Activated T-cell treated with anti-CD3 and anti-CD28 coated beads, Interleukin-2, amount 50 U/mL, for 72 hours (primary cell): ENCODE data around the gene INSYN2A. TPM values are rescaled to one million over a fixed set of nuclear protein-coding genes. Genes with fewer than 3 reads are reported as not detected.
A peak's percentile ranks its signal among the peaks of the same experiment; 100 is the strongest.

Source experiments
- ATAC-seq, 2 donors: fragments of 150-1000 bp; cut with Tn5 transposase; replicated peaks in 1 of 2; 2 replicates each; pipeline ENCODE4 v1.10.0; 2021; ENCODE audit warnings: moderate library complexity in 2 of 2, mild to moderate bottlenecking in 1 of 2
- DNase-seq, 2 donors: peaks; one replicate each; pipeline ENCODE4 v3.0.0; 2021 to 2022; ENCODE audit warnings: mixed read lengths in 1 of 2
- H3K27ac Mint-ChIP-seq: one replicate; pipeline ENCODE4 v1.8.0; 2022; ENCODE audit warnings: mild to moderate bottlenecking, moderate library complexity, mixed read lengths
- H3K27me3 Mint-ChIP-seq: one replicate; pipeline ENCODE4 v1.8.0; 2022; ENCODE audit warnings: low read depth, mixed read lengths
- H3K36me3 Mint-ChIP-seq, 2 donors: one replicate each; pipeline ENCODE4 v1.8.0; 2022; ENCODE audit warnings: mixed read lengths in 2 of 2, mild to moderate bottlenecking in 1 of 2; ENCODE audit not compliant: insufficient read depth in 2 of 2
- H3K4me1 Mint-ChIP-seq: one replicate; pipeline ENCODE4 v1.8.0; 2022; ENCODE audit warnings: low read depth, mixed read lengths
- H3K4me3 Mint-ChIP-seq, 2 donors: one replicate each; pipeline ENCODE4 v1.8.0; 2022; ENCODE audit warnings: mild to moderate bottlenecking in 2 of 2, mixed read lengths in 2 of 2, moderate library complexity in 2 of 2
- H3K9me3 Mint-ChIP-seq, 2 donors: one replicate each; pipeline ENCODE4 v1.8.0; 2022; ENCODE audit warnings: mixed read lengths in 2 of 2
- total RNA-seq, 2 donors: library from RNA; stranded (reverse); gene quantifications; one replicate each; pipeline ENCODE4 v1.2.3, GENCODE V29; 2022

Gene INSYN2A
- total RNA-seq, 2 donors from 2014 or later, result not detected

DNA sequence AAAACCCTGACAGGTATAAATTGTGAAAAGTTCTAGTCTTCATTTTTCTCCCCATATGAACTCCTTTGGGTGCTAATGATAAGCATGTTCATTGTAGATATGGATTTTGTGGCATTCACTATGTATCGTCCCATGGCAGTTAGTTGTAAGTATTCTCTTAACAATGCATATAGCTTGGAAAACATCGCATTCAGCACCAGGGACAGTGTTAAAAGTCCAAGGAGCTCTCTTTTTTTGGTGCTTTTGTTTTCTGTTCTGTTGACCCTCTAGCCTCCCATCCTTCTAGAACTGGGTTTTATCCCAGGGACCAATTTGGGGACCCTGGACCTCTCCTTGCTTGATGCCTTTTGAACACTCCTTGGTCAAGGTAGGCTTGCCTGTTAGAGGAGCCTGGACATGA is 37.7 kb downstream of the INSYN2A start:
- no peaks in the 10 kb centered on the region for H3K27me3 Mint-ChIP-seq
- H3K4me3 Mint-ChIP-seq, result no peak overlapping the region
- no peaks in the 10 kb centered on the region for H3K36me3 Mint-ChIP-seq
- no peaks in the 10 kb centered on the region for H3K4me1 Mint-ChIP-seq
- H3K9me3 Mint-ChIP-seq, result no peaks in the 10 kb centered on the region
- DNase-seq (no peak), ATAC-seq (no peak)
- no peak overlapping the region for H3K27ac Mint-ChIP-seq

DNA sequence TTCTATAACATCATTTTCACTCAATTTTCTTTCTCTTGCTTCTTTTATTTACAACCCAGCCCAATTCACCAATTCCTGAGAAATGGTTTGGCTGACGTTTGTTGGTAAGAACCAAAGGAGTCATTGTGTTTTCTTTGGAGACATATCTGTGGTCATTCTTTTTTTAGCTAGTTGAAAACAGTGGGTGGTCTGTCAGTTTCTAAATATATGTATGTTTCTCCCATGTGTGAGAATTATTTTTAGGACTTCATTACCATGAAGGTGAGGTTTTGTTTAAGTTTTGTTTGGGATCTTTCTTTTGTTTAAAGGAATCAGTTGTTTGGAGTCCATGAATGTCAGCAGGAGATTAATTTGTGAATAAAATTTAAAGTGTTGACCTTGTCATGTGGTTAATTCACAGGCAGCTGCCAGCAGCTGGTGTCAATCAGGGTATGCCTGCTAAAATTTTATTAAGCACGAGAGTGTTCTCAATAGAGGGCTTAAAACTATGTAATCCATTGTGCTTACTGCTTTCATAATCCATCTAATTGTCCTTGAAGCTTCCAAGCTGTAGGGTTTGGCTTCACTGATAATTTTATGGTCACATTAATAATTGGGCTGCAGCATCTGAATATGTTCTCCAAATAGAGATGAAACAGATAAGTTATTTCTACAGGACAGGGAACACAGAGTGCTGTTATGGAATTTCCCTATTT is 38.7 kb downstream of the INSYN2A start:
- no peaks in the 10 kb centered on the region for H3K36me3 Mint-ChIP-seq

DNA sequence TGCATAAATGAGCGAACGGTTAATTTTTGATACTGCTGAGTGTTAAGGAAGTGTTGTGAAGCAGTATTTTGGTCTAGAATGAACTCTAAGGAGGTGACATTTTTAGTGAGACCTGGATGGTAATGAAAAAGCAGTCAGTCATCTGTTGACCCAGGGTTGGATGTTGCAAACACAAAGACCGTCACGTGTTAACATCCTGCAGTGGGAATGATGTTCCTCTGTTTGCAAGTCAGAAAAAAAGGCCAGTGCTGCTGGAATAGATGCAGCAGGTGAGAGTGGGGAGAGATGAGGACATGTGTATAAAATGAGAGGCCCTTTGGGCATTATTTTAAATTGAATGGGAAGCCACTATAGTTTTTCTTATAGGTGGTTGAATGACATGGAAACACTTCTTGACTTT is 39.3 kb downstream of the INSYN2A start:
- no peak overlapping the region for H3K27ac Mint-ChIP-seq
- no peaks in the 10 kb centered on the region for H3K9me3 Mint-ChIP-seq
- H3K27me3 Mint-ChIP-seq, result no peaks in the 10 kb centered on the region
- no peaks in the 10 kb centered on the region for H3K36me3 Mint-ChIP-seq
- ATAC-seq (no peak), DNase-seq (no peak)
- H3K4me3 Mint-ChIP-seq, result no peak overlapping the region
- no peaks in the 10 kb centered on the region for H3K4me1 Mint-ChIP-seq

More for the DNA sequence above, 38.7 kb downstream of the INSYN2A start:
- ATAC-seq (no peak), DNase-seq (no peak)
- H3K4me1 Mint-ChIP-seq, result no peaks in the 10 kb centered on the region
- no peaks in the 10 kb centered on the region for H3K9me3 Mint-ChIP-seq
- no peak overlapping the region for H3K4me3 Mint-ChIP-seq
- H3K27ac Mint-ChIP-seq, result no peak overlapping the region
- no peaks in the 10 kb centered on the region for H3K27me3 Mint-ChIP-seq

DNA sequence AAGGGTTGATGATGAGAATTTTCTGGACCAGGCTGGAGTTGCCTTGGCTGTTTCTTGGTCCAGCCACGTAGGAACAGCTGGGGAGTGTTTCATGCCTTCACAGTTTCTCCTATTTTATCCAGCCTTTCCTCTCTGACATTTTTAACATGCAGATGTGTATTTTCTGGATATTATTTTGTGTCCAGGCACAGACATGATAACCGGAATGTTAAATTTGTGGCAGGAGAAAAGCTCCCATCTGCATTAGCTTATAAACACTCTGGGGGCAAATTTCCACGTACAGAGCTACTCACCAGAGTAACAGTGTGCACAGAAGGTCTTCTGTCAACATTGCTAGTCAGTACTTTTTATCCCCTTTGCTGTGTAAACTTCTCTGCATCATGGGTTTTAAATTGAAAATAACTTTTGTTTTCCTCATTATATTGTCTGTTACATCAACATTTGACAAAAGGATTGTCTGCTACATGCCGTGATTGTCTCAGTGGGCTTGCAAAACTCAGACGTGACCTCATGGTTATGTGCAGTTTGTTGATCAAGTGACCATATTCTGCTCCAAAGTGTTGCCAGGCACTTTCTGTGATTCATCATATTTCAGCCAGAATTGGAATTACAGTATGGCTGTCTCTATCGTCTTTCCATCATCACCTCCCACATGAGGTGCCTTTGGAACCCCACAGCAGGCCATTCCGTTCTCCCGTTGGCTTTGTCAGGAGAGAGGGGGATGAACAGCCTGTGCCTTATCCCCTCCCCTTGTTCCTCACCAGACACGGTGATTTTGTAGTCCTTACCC is 41.4 kb downstream of the INSYN2A start:
- ATAC-seq (no peak), DNase-seq (no peak)
- Mint-ChIP-seq H3K27ac (no peak overlapping the region), H3K9me3 (no peaks in the 10 kb centered on the region), H3K36me3 (no peaks in the 10 kb centered on the region), H3K4me1 (no peaks in the 10 kb centered on the region), H3K27me3 (no peaks in the 10 kb centered on the region), H3K4me3 (no peak overlapping the region)

DNA sequence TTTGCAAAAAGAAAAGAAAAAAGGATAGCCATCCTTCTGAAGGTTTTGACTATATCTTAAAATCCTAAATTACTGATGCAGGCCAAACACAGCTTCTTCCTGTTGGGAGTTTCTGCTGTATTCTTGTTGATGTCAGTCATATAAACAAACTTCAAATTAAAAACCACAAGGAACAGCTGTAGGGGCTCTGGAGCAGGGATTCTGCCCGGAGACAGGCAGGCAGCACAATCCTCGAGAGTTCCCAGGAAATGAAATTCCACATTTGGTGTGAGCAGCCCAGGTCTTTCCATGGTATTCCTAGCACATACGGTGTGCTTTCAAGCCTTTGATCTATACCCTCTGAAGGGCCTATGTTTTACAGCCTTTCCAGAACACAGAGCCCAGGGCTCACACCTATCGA is 43.2 kb downstream of the INSYN2A start:
- no peaks in the 10 kb centered on the region for H3K4me1 Mint-ChIP-seq
- no peaks in the 10 kb centered on the region for H3K36me3 Mint-ChIP-seq
- no peaks in the 10 kb centered on the region for H3K27me3 Mint-ChIP-seq
- H3K9me3 Mint-ChIP-seq, result no peaks in the 10 kb centered on the region
- no peak for ATAC-seq
- H3K27ac Mint-ChIP-seq, result no peak overlapping the region
- no peak overlapping the region for H3K4me3 Mint-ChIP-seq
- DNase-seq, result no peak

DNA sequence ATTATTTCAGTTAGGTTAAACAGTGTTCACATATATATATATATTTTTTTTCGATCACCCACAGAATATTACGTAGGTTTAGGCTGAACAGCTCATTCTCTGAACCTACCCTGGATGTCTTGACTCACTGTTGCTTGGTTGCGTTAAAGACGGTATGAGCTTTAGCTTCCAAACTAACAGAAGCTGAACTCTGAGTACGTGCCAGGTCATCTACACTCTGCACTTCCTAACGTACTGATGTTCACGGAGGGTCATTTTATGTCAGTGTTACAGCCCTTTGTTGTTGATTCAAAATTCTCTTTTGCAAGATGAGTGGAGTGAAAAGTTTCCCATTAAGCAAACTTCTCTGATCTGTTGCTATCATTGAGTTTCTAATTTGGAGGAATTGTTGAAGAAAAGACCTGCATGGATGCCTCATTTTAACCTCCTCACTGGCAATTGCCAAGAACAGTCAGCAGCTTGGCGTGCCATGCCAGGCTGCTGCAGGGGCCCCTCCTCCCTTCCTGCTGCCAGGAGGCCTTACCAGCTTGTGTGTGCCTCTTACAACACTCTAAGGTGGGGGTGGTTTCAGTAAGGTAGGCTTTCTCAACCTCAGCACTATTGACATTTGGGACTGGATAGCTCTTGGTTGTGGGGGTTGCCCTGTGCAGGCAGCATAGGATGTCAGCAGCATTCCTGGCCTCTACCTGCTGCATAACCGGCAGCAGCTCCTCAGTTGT is 44.3 kb downstream of the INSYN2A start:
- no peaks in the 10 kb centered on the region for H3K4me1 Mint-ChIP-seq
- no peak overlapping the region for H3K27ac Mint-ChIP-seq
- DNase-seq (no peak), ATAC-seq (no peak)
- no peaks in the 10 kb centered on the region for H3K9me3 Mint-ChIP-seq
- H3K27me3 Mint-ChIP-seq, result no peaks in the 10 kb centered on the region
- no peaks in the 10 kb centered on the region for H3K36me3 Mint-ChIP-seq
- no peak overlapping the region for H3K4me3 Mint-ChIP-seq

DNA sequence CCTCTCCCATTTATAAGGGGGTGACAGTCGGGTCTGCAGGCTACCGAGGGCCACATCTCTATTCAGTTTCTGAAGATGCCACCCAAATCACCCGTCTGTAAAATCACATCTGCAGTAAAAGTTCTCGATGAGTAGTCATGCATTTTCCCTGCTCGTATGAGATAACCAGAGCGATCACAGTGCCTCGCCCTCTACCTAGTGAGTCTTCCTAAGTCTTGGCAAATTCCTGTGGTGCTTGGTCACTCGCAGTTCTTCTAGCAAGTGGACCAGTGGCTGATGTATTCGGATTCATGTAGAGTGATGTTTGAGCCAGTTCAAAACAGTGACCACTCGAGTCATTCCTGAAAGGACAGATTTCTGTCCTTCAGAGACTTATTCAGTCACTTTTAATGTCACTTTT is 44.9 kb downstream of the INSYN2A start:
- Mint-ChIP-seq H3K36me3 (no peaks in the 10 kb centered on the region), H3K27ac (no peak overlapping the region), H3K9me3 (no peaks in the 10 kb centered on the region), H3K4me3 (no peak overlapping the region), H3K4me1 (no peaks in the 10 kb centered on the region), H3K27me3 (no peaks in the 10 kb centered on the region)
- DNase-seq (no peak), ATAC-seq (no peak)

DNA sequence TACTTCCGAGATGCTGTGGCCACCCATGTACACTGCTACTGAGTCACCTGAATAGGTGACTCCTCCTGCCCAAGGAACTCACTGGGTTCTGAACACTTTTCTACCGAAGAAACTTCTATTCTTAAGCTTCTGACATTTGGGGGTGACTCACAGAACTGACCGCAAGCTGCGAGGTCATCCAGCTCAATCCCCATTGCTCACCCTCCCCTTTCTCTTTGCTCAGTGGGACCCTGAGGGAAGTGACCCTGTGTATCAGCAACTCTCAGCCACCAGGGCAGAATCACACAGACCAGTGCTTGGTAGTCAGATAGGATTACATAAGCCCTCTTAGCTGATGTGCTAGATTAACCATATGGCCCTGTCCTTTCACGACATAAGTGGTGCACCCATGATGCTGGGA is 46.3 kb downstream of the INSYN2A start:
- Mint-ChIP-seq H3K27me3 (no peaks in the 10 kb centered on the region), H3K4me3 (no peak overlapping the region), H3K36me3 (no peaks in the 10 kb centered on the region), H3K27ac (no peak overlapping the region), H3K9me3 (no peaks in the 10 kb centered on the region), H3K4me1 (no peaks in the 10 kb centered on the region)
- ATAC-seq, result no peak
- DNase-seq, result no peak

DNA sequence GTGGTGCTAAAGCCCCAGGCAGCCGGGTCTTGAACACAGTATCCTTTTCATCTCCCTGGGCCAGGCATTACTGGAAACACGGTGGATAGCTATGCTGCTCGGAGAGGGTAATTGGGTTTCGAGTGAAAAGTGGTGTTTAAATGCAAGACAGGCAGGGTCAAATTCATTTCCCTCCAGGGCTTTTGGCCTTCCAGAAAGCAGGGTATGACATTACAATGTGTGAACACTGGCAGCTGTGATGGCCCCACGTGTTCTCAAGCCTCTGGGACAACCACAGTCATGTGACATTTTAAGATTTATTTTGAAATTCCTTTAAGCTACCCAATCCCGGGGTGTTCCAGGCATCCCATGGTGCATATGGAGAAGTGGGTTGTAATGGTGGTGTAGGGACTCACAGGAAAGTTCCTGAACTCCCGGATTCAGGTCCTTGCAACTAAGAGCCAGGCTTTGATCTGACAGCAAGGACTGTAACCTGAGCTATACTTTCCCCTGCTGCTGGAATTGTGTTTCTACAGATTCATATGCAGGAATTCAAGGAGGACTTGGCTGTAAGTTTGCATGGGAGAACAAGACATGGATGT is 46.8 kb downstream of the INSYN2A start:
- Mint-ChIP-seq H3K4me3 (no peak overlapping the region), H3K4me1 (no peaks in the 10 kb centered on the region), H3K9me3 (no peaks in the 10 kb centered on the region), H3K36me3 (no peaks in the 10 kb centered on the region), H3K27me3 (no peaks in the 10 kb centered on the region), H3K27ac (no peak overlapping the region)
- no peak for ATAC-seq
- no peak for DNase-seq

DNA sequence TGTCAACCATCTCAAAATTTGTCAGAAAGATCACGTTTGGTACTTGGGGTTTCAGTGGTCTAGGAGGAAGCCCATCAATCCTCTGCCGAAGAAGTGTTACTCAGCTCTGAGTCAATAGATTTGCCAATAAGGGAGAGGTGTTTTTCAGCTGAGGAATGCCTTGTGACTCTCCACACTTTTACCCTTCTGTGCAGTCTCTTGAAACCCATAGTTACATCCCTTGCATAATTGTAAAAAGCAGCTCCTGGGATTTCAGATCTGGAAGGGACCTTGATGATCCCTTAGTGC is 47.5 kb downstream of the INSYN2A start:
- Mint-ChIP-seq H3K9me3 (no peaks in the 10 kb centered on the region), H3K27ac (no peak overlapping the region), H3K27me3 (peaks cover 4% of the 10 kb centered on the region), H3K36me3 (no peaks in the 10 kb centered on the region), H3K4me3 (no peak overlapping the region), H3K4me1 (no peaks in the 10 kb centered on the region)
- peak; percentile 72 to 87 for ATAC-seq
- DNase-seq, result peak; percentile 2

DNA sequence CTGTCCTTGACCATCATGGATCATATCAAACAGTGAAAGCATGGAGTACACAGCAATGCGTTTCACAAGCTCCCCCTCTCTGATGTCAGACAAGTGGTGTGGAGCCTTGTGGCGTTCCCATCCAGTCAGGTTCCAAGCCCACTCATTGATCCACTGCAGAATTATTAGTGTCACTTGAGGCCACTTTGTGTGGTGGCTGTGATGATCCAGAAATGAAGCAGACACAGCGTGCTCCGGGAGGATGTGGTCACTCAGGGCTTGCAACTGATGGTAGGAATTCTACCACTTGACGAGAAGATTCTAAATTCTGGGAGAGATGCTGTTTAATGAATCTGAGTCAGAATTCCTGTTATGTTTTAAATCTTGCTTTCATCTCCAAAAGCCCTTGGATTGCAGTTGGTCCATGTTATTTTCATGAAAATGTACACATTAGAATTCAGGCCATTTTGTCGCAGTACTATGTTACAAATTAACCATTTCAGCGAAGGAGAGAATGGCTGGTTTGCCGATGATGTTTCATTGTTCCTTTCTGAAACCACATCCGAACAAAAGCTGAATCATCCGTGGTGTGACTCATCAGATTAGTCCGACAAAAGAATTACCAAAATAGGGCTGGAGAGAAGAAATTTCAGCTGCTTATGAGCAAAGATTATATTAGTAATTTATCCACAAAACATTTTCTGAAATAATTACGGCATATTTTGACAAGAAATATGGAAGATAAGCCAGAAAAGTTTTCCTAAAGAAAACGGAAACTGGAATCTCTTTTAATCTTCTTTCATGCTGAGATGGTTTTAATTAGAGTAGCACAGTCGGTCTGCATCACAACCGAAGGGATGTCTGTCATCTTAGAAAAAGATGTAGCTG is 48.1 kb downstream of the INSYN2A start:
- Mint-ChIP-seq H3K9me3 (no peaks in the 10 kb centered on the region), H3K36me3 (no peaks in the 10 kb centered on the region), H3K27me3 (peaks cover 7% of the 10 kb centered on the region), H3K4me1 (no peaks in the 10 kb centered on the region), H3K27ac (no peak overlapping the region), H3K4me3 (peak overlapping the region in 1 of 2 donors; percentile 38)
- ATAC-seq (peak in 1 of 2 donors; percentile 52), DNase-seq (no peak)

DNA sequence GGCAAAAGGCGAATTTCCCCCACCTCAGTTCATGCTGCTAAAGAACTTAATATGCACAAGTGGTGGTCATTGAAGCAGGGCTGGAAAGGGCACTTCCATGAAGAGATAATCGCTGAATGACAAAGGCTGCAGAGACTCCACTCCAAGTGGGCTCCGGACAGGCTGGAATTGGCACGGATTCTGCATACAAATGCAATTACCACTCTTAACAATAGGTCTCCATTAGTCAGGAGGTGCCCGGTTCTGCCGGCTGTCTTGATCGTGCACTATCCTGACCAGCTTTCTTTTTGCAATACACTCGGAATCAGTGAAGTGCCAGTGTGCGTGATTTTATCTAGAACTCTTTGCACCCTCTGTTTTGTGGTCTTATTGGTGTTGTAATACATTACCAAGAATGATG is 49.7 kb downstream of the INSYN2A start:
- no peak for ATAC-seq
- peaks cover 7% of the 10 kb centered on the region for H3K27me3 Mint-ChIP-seq
- DNase-seq, result no peak
- H3K36me3 Mint-ChIP-seq, result no peaks in the 10 kb centered on the region
- H3K27ac Mint-ChIP-seq, result no peak overlapping the region
- no peaks in the 10 kb centered on the region for H3K9me3 Mint-ChIP-seq
- H3K4me1 Mint-ChIP-seq, result no peaks in the 10 kb centered on the region
- H3K4me3 Mint-ChIP-seq, result no peak overlapping the region
